Activated B cell treated with CpG ODN at 0.5 μM for 24 hours (primary cell): ENCODE results near the gene PPP1R37. TPM values are rescaled to one million over a fixed set of nuclear protein-coding genes. Genes with fewer than 3 reads are reported as not detected.
A peak's percentile ranks its signal among the peaks of the same experiment; 100 is the strongest.

Experiments
- ATAC-seq: fragments of 200-7000 bp; cut with Tn5 transposase; one replicate; pipeline ENCODE4 v1.10.0; 2021; ENCODE audit warnings: low read depth, mild to moderate bottlenecking, moderate library complexity
- CTCF ChIA-PET: fragments of 350-600 bp; sonication (Branson Sonifier 250); formaldehyde crosslinking; loops from one replicate; lab custom pipeline; 2021; ENCODE audit warnings: antibody characterized with exemption; lab: Charles Lee
- POLR2A ChIA-PET: fragments of 350-600 bp; sonication (Branson Sonifier 250); formaldehyde crosslinking; loops from one replicate; lab custom pipeline; 2021; ENCODE audit warnings: antibody characterized with exemption; lab: Charles Lee
- DNase-seq: peaks from one replicate; pipeline ENCODE4 v3.0.0; 2022
- H3K27ac Mint-ChIP-seq: one replicate; pipeline ENCODE4 v1.8.0; 2020; ENCODE audit warnings: mixed read lengths
- H3K27me3 Mint-ChIP-seq: one replicate; pipeline ENCODE4 v1.8.0; 2021; ENCODE audit warnings: mixed read lengths
- H3K36me3 Mint-ChIP-seq: one replicate; pipeline ENCODE4 v1.8.0; 2021; ENCODE audit warnings: low read depth, mixed read lengths
- H3K4me1 Mint-ChIP-seq: one replicate; pipeline ENCODE4 v1.8.0; 2021; ENCODE audit warnings: mixed read lengths
- H3K4me3 Mint-ChIP-seq: one replicate; pipeline ENCODE4 v1.8.0; 2020; ENCODE audit warnings: mild to moderate bottlenecking, mixed read lengths
- H3K9me3 Mint-ChIP-seq: one replicate; pipeline ENCODE4 v1.8.0; 2020; ENCODE audit warnings: mixed read lengths
- CTCF ChIP-seq: fragments of 200-600 bp; IDR thresholded peaks from one replicate; pipeline ENCODE4 v1.8.0; 2022; ENCODE audit warnings: antibody characterized with exemption, mild to moderate bottlenecking
- intact Hi-C: fragments of 100-400 bp; cut with micrococcal nuclease; formaldehyde crosslinking; loops from one replicate; pipeline ENCODE4 v1.15.1; 2024
- total RNA-seq: library from RNA; stranded (reverse); gene quantifications from 2 replicates; pipeline ENCODE4 v1.2.3, GENCODE V29; 2022

The PPP1R37 gene
- total RNA-seq, 1 donor from 2014 or later, result 27.2 TPM

GRCh38 chr19:45137179-45137761 is 44.3 kb downstream of the PPP1R37 start:
- TF ChIP-seq CTCF, result no peak
- intact Hi-C loops, result no loop called here
- Mint-ChIP-seq H3K27me3 (no peaks in the 10 kb centered on the region), H3K36me3 (peaks cover 11% of the 10 kb centered on the region), H3K4me1 (peaks cover 50% of the 10 kb centered on the region), H3K4me3 (peak overlapping the region; percentile 75), H3K9me3 (no peaks in the 10 kb centered on the region), H3K27ac (peak overlapping the region; percentile 87)
- DNase-seq (no peak), ATAC-seq (peak; percentile 85)
- ChIA-PET CTCF (interaction anchor here (1.2 to 1.6 kb wide), 3 partner anchors 11 to 50 kb away, joined by 3 to 5 read pairs (median 4); no protein-coding TSS in a partner anchor), POLR2A (interaction anchor here (0.5 to 2.4 kb wide), 10 partner anchors 15 to 726 kb away, joined by 3 to 10 read pairs (median 4); partner anchors contain the start of genes BLOC1S3, PPP1R37, RELB and TRAPPC6A)

- POLR2A ChIA-PET, result interaction anchor here (0.7 to 0.8 kb wide), 2 partner anchors 26 to 39 kb away, joined by 4 to 8 read pairs; partner anchors contain the start of gene TRAPPC6A
- peaks cover 20% of the 10 kb centered on the region for H3K36me3 Mint-ChIP-seq
- H3K27me3 Mint-ChIP-seq, result no peaks in the 10 kb centered on the region
- no peak overlapping the region for H3K4me3 Mint-ChIP-seq
- no peak for DNase-seq
- peak overlapping the region; percentile 87 for H3K27ac Mint-ChIP-seq
- H3K4me1 Mint-ChIP-seq, result peaks cover 48% of the 10 kb centered on the region
- intact Hi-C loops, result no loop called here
- ATAC-seq, result no peak
- CTCF ChIA-PET, result interaction anchor here (1.0 to 1.3 kb wide), 3 partner anchors 13 to 78 kb away, joined by 3 to 4 read pairs (median 4); no protein-coding TSS in a partner anchor
- no peaks in the 10 kb centered on the region for H3K9me3 Mint-ChIP-seq
- TF ChIP-seq CTCF, result no peak
Measured at GRCh38 chr19:45138303-45138751, 45.3 kb downstream of the PPP1R37 start.

- H3K27me3 Mint-ChIP-seq, result no peaks in the 10 kb centered on the region
- ATAC-seq (no peak), DNase-seq (no peak)
- intact Hi-C loops, result no loop called here
- H3K4me1 Mint-ChIP-seq, result peaks cover 36% of the 10 kb centered on the region
- ChIA-PET POLR2A (no interaction called here), CTCF (interaction anchor here (1.0 kb wide), 1 partner anchor 80 kb away, joined by 4 read pairs; no protein-coding TSS in a partner anchor)
- H3K36me3 Mint-ChIP-seq, result peaks cover 23% of the 10 kb centered on the region
- H3K9me3 Mint-ChIP-seq, result no peaks in the 10 kb centered on the region
- no peak overlapping the region for H3K4me3 Mint-ChIP-seq
- no peak overlapping the region for H3K27ac Mint-ChIP-seq
- TF ChIP-seq CTCF, result no peak
Measured at GRCh38 chr19:45139286-45140143, 46.5 kb downstream of the PPP1R37 start.

GRCh38 chr19:45140144-45140503 is 47.1 kb downstream of the PPP1R37 start:
- ATAC-seq (no peak), DNase-seq (no peak)
- Mint-ChIP-seq H3K36me3 (peaks cover 21% of the 10 kb centered on the region), H3K27me3 (no peaks in the 10 kb centered on the region), H3K9me3 (no peaks in the 10 kb centered on the region), H3K4me1 (peaks cover 30% of the 10 kb centered on the region), H3K4me3 (no peak overlapping the region), H3K27ac (no peak overlapping the region)
- TF ChIP-seq CTCF, result no peak
- ChIA-PET CTCF (no interaction called here), POLR2A (no interaction called here)
- intact Hi-C loops, result no loop called here

- DNase-seq, result no peak
- intact Hi-C loops, result no loop called here
- POLR2A ChIA-PET, result no interaction called here
- no peak overlapping the region for H3K27ac Mint-ChIP-seq
- no peak overlapping the region for H3K4me3 Mint-ChIP-seq
- H3K27me3 Mint-ChIP-seq, result no peaks in the 10 kb centered on the region
- H3K4me1 Mint-ChIP-seq, result peaks cover 26% of the 10 kb centered on the region
- TF ChIP-seq CTCF, result no peak
- no peak for ATAC-seq
- CTCF ChIA-PET, result no interaction called here
- peaks cover 21% of the 10 kb centered on the region for H3K36me3 Mint-ChIP-seq
- H3K9me3 Mint-ChIP-seq, result no peaks in the 10 kb centered on the region
Measured at GRCh38 chr19:45140533-45140932, 47.6 kb downstream of the PPP1R37 start.
